ENCODE measurements around the gene NAMPT. TPM values are rescaled to one million over a fixed set of nuclear protein-coding genes. Genes with fewer than 3 reads are reported as not detected.

NAMPT gene
- total RNA-seq, 1 donor from 2014 or later = 52.7 TPM

GRCh38 chr7:106205621-106206222, 79.1 kb downstream of the NAMPT start:
- peaks cover 9% of the 10 kb centered on the region for H3K36me3 Mint-ChIP-seq (ENCODE audit: low read depth)
- H3K27me3 Mint-ChIP-seq (ENCODE audit: low read depth) = no peaks in the 10 kb centered on the region
- no peak for DNase-seq (ENCODE audit: low read depth, low spot score)
- TF ChIP-seq CTCF (conservative IDR thresholded peaks at IDR 0.05) = no peak
- no peak overlapping the region for H3K4me3 Mint-ChIP-seq
- peaks cover 6% of the 10 kb centered on the region for H3K9me3 Mint-ChIP-seq
- no peak overlapping the region for H3K27ac Mint-ChIP-seq (ENCODE audit: unreplicated experiment)
- no peaks in the 10 kb centered on the region for H3K4me1 Mint-ChIP-seq

GRCh38 chr7:106203473-106203872, 81.3 kb downstream of the NAMPT start:
- no peaks in the 10 kb centered on the region for H3K4me1 Mint-ChIP-seq
- H3K36me3 Mint-ChIP-seq (ENCODE audit: low read depth) = peaks cover 3% of the 10 kb centered on the region
- H3K4me3 Mint-ChIP-seq = no peak overlapping the region
- no peak for TF ChIP-seq CTCF (conservative IDR thresholded peaks at IDR 0.05)
- H3K9me3 Mint-ChIP-seq = no peaks in the 10 kb centered on the region
- no peak for DNase-seq (ENCODE audit: low read depth, low spot score)
- H3K27ac Mint-ChIP-seq (ENCODE audit: unreplicated experiment) = no peak overlapping the region
- H3K27me3 Mint-ChIP-seq (ENCODE audit: low read depth) = no peaks in the 10 kb centered on the region

GRCh38 chr7:106201164-106201563, 83.6 kb downstream of the NAMPT start:
- Mint-ChIP-seq H3K36me3 (ENCODE audit: low read depth) (no peaks in the 10 kb centered on the region), H3K27ac (ENCODE audit: unreplicated experiment) (no peak overlapping the region), H3K27me3 (ENCODE audit: low read depth) (no peaks in the 10 kb centered on the region), H3K4me3 (no peak overlapping the region), H3K4me1 (no peaks in the 10 kb centered on the region), H3K9me3 (no peaks in the 10 kb centered on the region)
- TF ChIP-seq CTCF (conservative IDR thresholded peaks at IDR 0.05) = no peak
- no peak for DNase-seq (ENCODE audit: low read depth, low spot score)

- no peaks in the 10 kb centered on the region for H3K9me3 Mint-ChIP-seq
- no peak overlapping the region for H3K27ac Mint-ChIP-seq (ENCODE audit: unreplicated experiment)
- no peak for DNase-seq (ENCODE audit: low read depth, low spot score)
- no peaks in the 10 kb centered on the region for H3K4me1 Mint-ChIP-seq
- no peak overlapping the region for H3K4me3 Mint-ChIP-seq
- no peaks in the 10 kb centered on the region for H3K36me3 Mint-ChIP-seq (ENCODE audit: low read depth)
- no peak for TF ChIP-seq CTCF (conservative IDR thresholded peaks at IDR 0.05)
- H3K27me3 Mint-ChIP-seq (ENCODE audit: low read depth) = no peaks in the 10 kb centered on the region
These were observed 84.9 kb downstream of the NAMPT start for GRCh38 chr7:106199813-106200364.

DNA sequence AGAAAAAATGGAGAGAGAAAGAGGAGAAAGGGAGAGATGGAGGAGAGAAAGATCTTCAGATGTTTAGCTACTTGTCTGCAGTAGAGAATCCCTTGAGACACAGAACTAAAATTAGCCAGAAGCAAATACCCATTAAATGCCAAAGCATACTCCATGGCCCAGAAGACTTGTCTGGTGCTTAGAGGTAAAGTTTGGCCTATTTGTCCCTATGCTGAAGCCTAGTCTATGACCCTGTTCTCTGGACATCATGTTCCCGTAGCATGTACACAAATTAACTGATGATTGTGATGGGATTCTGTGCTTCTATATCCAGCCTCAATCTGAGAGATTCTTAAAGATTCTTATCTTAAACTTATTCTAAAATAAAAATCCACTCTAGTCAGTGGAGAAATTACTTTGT, 85.8 kb downstream of the NAMPT start:
- Mint-ChIP-seq H3K27ac (ENCODE audit: unreplicated experiment) (no peak overlapping the region), H3K4me1 (no peaks in the 10 kb centered on the region), H3K9me3 (no peaks in the 10 kb centered on the region), H3K36me3 (ENCODE audit: low read depth) (no peaks in the 10 kb centered on the region), H3K4me3 (no peak overlapping the region), H3K27me3 (ENCODE audit: low read depth) (peaks cover under 1% of the 10 kb centered on the region)
- no peak for DNase-seq (ENCODE audit: low read depth, low spot score)
- TF ChIP-seq CTCF (conservative IDR thresholded peaks at IDR 0.05) = no peak

Other genes starting within 250 kb of the NAMPT start
- 39.4 and 42.2 TPM in 2 replicates for gene SYPL1, start 172.7 kb downstream of the NAMPT start, total RNA-seq

Measured in neural crest cell (in vitro differentiated cells).